ENCODE results near the gene DCST2. TPM values are rescaled to one million over a fixed set of nuclear protein-coding genes. Genes with fewer than 3 reads are reported as not detected.

The DCST2 gene
- total RNA-seq, 1 donor from 2014 or later = 0.26 TPM

DNA sequence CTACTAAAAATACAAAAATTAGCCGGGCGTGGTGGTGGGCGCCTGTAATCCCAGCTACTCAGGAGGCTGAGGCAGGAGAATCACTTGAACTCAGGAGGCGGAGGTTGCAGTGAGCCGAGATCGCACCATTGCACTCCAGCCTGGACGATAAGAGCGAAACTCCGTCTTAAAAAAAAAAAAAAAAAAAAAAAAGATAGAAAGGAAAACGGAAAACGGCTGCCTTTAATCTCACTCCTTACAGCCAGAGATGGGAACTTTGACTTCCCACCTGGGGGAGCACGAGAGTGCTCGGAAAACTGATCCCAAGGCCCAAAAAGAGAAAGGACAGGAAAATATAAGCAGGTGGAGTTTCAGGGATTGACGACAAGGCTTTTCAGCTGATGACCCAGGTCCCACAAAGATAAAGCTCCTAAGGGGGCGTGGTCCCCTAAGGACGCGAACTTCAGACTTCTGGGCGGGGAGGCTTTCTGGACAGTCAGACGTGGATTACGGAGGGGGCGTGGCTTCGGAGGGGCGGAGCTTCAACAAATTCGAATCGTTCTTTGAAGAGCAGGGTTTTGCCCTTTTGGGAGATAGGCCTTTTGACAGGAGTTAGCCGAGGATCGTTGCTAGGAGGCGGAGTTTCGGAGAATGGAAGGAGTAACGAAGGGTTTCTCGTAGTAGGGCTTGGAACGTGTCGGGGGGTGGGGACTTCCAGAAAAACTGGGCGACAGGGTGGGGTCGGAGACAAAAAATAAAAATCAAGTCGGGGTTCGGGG is 60.1 kb downstream of the DCST2 start:
- Mint-ChIP-seq H3K27me3 (ENCODE audit: insufficient read depth) (no peaks in the 10 kb centered on the region), H3K27ac (no peak overlapping the region), H3K36me3 (ENCODE audit: low read depth) (peaks cover 20% of the 10 kb centered on the region), H3K9me3 (no peaks in the 10 kb centered on the region), H3K4me3 (no peak overlapping the region), H3K4me1 (ENCODE audit: low read depth) (peaks cover 41% of the 10 kb centered on the region)
- intact Hi-C loops (cut with micrococcal nuclease) = loop anchor here (1.0 to 5.0 kb wide), 14 partner anchors 10 to 753 kb away; partner anchors contain the start of genes ADAM15, ADAR, FLAD1 and PYGO2
- peak; percentile 88 for DNase-seq (ENCODE audit: low spot score)

- Mint-ChIP-seq H3K4me1 (ENCODE audit: low read depth) (peaks cover 43% of the 10 kb centered on the region), H3K27ac (peak overlapping the region; percentile 59), H3K9me3 (no peaks in the 10 kb centered on the region), H3K36me3 (ENCODE audit: low read depth) (peaks cover 22% of the 10 kb centered on the region), H3K27me3 (ENCODE audit: insufficient read depth) (no peaks in the 10 kb centered on the region), H3K4me3 (peak overlapping the region; percentile 79)
- no peak for DNase-seq (ENCODE audit: low spot score)
- intact Hi-C loops (cut with micrococcal nuclease) = loop anchor here (5.0 kb wide), 1 partner anchor 220 kb away; no protein-coding TSS in a partner anchor
These were observed 60.9 kb downstream of the DCST2 start for GRCh38 chr1:154972517-154973343.

DNA sequence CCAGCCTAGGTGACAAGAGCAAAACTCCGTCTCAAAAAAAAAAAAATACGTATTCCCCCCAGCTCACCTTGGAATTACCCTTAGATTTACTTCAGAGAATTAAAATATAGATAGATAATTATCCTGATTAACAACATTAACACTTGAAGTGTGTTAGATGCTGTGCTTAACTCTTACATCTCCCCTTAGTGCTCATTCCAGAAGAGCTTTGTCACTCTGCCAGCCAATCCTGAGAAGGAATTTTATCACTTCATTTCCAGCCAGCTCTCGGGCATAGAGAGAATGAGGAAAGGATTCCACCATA is 61.4 kb downstream of the DCST2 start:
- Mint-ChIP-seq H3K27me3 (ENCODE audit: insufficient read depth) (no peaks in the 10 kb centered on the region), H3K27ac (peak overlapping the region; percentile 59), H3K36me3 (ENCODE audit: low read depth) (peaks cover 22% of the 10 kb centered on the region), H3K4me1 (ENCODE audit: low read depth) (peaks cover 45% of the 10 kb centered on the region), H3K9me3 (no peaks in the 10 kb centered on the region), H3K4me3 (peak overlapping the region; percentile 79)
- no peak for DNase-seq (ENCODE audit: low spot score)
- intact Hi-C loops (cut with micrococcal nuclease) = loop anchor here (5.0 kb wide), 1 partner anchor 220 kb away; no protein-coding TSS in a partner anchor

DNA sequence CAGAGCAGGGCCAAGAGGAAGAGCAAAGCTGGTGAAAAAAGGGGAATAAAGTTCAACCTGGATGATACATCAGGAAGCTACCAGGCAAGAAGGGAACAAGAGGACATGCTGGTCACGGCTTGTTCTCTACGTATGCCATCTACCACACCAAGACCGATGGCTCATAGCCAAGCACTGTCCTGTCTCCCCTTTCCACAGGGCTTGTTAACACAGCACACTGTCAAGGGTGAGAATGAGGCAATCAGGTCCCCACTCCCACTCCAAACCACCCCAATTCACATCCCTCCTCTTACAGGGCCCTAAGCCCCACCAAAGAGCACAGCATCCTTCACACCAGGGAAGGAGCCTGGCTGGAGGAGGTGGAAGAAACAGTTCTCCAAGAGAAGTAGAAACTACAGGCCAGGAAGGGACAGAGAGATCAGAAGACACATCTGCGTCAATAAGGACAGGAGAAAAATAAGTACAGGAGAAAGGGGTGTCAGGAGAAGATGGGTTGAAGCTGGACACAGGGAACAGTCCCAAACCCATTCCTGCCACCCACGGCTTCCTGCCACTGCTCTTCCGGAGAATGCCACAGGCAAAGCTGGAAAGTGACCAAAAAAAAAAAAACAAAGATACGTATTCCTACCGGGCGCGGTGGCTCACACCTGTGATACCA is 62.1 kb downstream of the DCST2 start:
- H3K4me1 Mint-ChIP-seq (ENCODE audit: low read depth) = peaks cover 47% of the 10 kb centered on the region
- DNase-seq (ENCODE audit: low spot score) = no peak
- H3K4me3 Mint-ChIP-seq = peak overlapping the region; percentile 47
- intact Hi-C loops (cut with micrococcal nuclease) = loop anchor here (5.0 kb wide), 1 partner anchor 221 kb away; no protein-coding TSS in a partner anchor
- peaks cover 24% of the 10 kb centered on the region for H3K36me3 Mint-ChIP-seq (ENCODE audit: low read depth)
- H3K27ac Mint-ChIP-seq = peak overlapping the region; percentile 83
- H3K9me3 Mint-ChIP-seq = no peaks in the 10 kb centered on the region
- no peaks in the 10 kb centered on the region for H3K27me3 Mint-ChIP-seq (ENCODE audit: insufficient read depth)

GRCh38 chr1:154970631-154971340 is 62.8 kb downstream of the DCST2 start, which contains the start of gene SHC1:
Gene SHC1, minus strand, starts transcription at chr1:154970747. Its CDS starts 221 bp downstream, at chr1:154970526.
- Mint-ChIP-seq H3K36me3 (ENCODE audit: low read depth) (peaks cover 27% of the 10 kb centered on the region), H3K4me3 (peak within 1 kb of the TSS; percentile 53)

DNA sequence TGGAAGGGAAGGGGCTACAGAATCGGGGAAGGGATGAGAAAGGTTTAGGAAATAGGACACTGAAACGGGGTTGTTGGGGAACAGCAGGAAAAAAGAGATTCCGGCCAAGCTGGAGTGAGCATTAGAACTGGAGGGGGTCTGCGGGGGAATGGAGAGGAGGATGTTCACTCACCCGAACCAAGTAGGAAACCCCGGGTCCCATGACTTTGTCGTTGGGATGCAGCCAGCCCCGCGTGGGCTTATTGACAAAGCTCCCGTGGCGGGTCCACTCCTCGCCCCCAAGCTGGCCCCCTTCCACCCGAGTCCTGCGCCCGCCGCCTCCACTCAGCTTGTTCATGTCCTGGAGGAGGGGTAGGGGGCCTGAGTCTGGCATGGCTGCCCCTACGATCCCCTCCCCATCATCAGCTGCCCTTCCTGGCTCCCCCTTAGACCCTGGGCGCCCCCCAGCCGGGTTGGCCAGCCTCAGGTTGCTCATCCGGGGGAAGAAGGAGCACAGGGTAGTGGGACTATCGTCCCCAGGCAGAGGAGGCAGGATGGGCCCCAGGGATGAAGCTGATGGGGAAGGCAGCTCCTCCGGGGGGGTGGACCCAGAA is 63.6 kb downstream of the DCST2 start:
- H3K4me3 Mint-ChIP-seq = no peak overlapping the region
- peaks cover 47% of the 10 kb centered on the region for H3K4me1 Mint-ChIP-seq (ENCODE audit: low read depth)
- no peak for DNase-seq (ENCODE audit: low spot score)
- no peak overlapping the region for H3K27ac Mint-ChIP-seq
- intact Hi-C loops (cut with micrococcal nuclease) = loop anchor here (5.0 kb wide), 1 partner anchor 222 kb away; no protein-coding TSS in a partner anchor
- H3K27me3 Mint-ChIP-seq (ENCODE audit: insufficient read depth) = no peaks in the 10 kb centered on the region
- peaks cover 33% of the 10 kb centered on the region for H3K36me3 Mint-ChIP-seq (ENCODE audit: low read depth)
- no peaks in the 10 kb centered on the region for H3K9me3 Mint-ChIP-seq

More at GRCh38 chr1:154970631-154971340, 62.8 kb downstream of the DCST2 start, which contains the start of gene SHC1:
- intact Hi-C loops (cut with micrococcal nuclease) = loop anchor here (5.0 kb wide), 1 partner anchor 222 kb away; no protein-coding TSS in a partner anchor
- Mint-ChIP-seq H3K27ac (peak within 1 kb of the TSS; percentile 83), H3K27me3 (ENCODE audit: insufficient read depth) (no peaks in the 10 kb centered on the region), H3K9me3 (no peaks in the 10 kb centered on the region), H3K4me1 (ENCODE audit: low read depth) (peaks cover 47% of the 10 kb centered on the region)
- peak; percentile 40 for DNase-seq (ENCODE audit: low spot score)

DNA sequence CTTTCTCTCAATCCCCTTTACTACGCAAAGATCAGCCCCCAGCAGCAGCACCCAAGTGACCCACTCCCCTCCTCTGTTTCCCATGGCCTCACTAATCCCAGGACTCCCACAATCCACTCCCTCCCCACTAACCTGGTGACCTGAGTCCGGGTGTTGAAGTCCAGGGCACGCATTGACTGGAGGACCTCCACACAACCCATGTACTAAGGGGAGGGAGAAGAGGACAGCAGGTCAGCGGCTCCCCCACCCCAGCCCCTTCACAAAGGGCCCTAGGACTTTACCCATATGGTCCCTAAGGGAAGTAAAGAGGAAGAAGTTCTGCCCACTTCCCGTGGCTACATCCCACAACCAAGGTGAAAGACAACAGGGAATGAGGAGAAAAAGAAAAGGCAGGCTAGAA is 64.3 kb downstream of the DCST2 start:
- Mint-ChIP-seq H3K4me3 (peak overlapping the region; percentile 52), H3K36me3 (ENCODE audit: low read depth) (peaks cover 37% of the 10 kb centered on the region), H3K27ac (peak overlapping the region; percentile 67), H3K9me3 (no peaks in the 10 kb centered on the region), H3K4me1 (ENCODE audit: low read depth) (peaks cover 47% of the 10 kb centered on the region), H3K27me3 (ENCODE audit: insufficient read depth) (no peaks in the 10 kb centered on the region)
- no peak for DNase-seq (ENCODE audit: low spot score)
- intact Hi-C loops (cut with micrococcal nuclease) = no loop called here

GRCh38 chr1:154968731-154969130 is 64.8 kb downstream of the DCST2 start:
- no peak overlapping the region for H3K4me3 Mint-ChIP-seq

More at GRCh38 chr1:154968731-154969130, 64.8 kb downstream of the DCST2 start:
- peaks cover 51% of the 10 kb centered on the region for H3K4me1 Mint-ChIP-seq (ENCODE audit: low read depth)
- no peaks in the 10 kb centered on the region for H3K27me3 Mint-ChIP-seq (ENCODE audit: insufficient read depth)
- no peak for DNase-seq (ENCODE audit: low spot score)
- H3K9me3 Mint-ChIP-seq = no peaks in the 10 kb centered on the region
- peak overlapping the region; percentile 43 for H3K27ac Mint-ChIP-seq
- intact Hi-C loops (cut with micrococcal nuclease) = no loop called here
- peaks cover 40% of the 10 kb centered on the region for H3K36me3 Mint-ChIP-seq (ENCODE audit: low read depth)

Other genes starting within 250 kb of the DCST2 start
- 0.34 and 0.36 TPM in 2 replicates for gene KCNN3, start 163.5 kb downstream of the DCST2 start, total RNA-seq
- 42.5 and 43.3 TPM in 2 replicates for gene PMVK, start 97.1 kb downstream of the DCST2 start, total RNA-seq
- 25.1 and 27.9 TPM in 2 replicates for gene PBXIP1, start 77.7 kb downstream of the DCST2 start, total RNA-seq
- gene PYGO2, start 72.0 kb downstream of the DCST2 start, total RNA-seq = 34.7 and 35.0 TPM in 2 replicates
- gene SHC1, start 63.0 kb downstream of the DCST2 start, total RNA-seq = 61.4 and 62.3 TPM in 2 replicates
- 151 and 158 TPM in 2 replicates for gene CKS1B, start 59.1 kb downstream of the DCST2 start, total RNA-seq
- 69.2 and 74.3 TPM in 2 replicates for gene FLAD1, start 50.4 kb downstream of the DCST2 start, total RNA-seq
- gene LENEP, start 40.2 kb downstream of the DCST2 start, total RNA-seq = 1.5 and 1.8 TPM in 2 replicates
- gene ZBTB7B, start 31.0 kb downstream of the DCST2 start, total RNA-seq = 166 and 172 TPM in 2 replicates
- gene DCST1, start within 50 bp of the DCST2 start, total RNA-seq = not detected in 2 replicates
- 82.9 and 86.8 TPM in 2 replicates for gene ADAM15, start 17.5 kb upstream of the DCST2 start, total RNA-seq
- 5.7 and 6.8 TPM in 2 replicates for gene EFNA4, start 30.0 kb upstream of the DCST2 start, total RNA-seq
- gene EFNA3, start 45.1 kb upstream of the DCST2 start, total RNA-seq = 2.8 and 3.0 TPM in 2 replicates
- gene EFNA1, start 94.1 kb upstream of the DCST2 start, total RNA-seq = not detected in 2 replicates
- gene SLC50A1, start 102.1 kb upstream of the DCST2 start, total RNA-seq = 45.7 and 47.7 TPM in 2 replicates
- gene DPM3, start 106.8 kb upstream of the DCST2 start, total RNA-seq = 43.7 and 45.1 TPM in 2 replicates
- 230 and 238 TPM in 2 replicates for gene KRTCAP2, start 139.5 kb upstream of the DCST2 start, total RNA-seq
- 10.2 and 12.6 TPM in 2 replicates for gene TRIM46, start 140.1 kb upstream of the DCST2 start, total RNA-seq
- 9.7 and 10.0 TPM in 2 replicates for gene THBS3, start 174.1 kb upstream of the DCST2 start, total RNA-seq
- gene MTX1, start 174.9 kb upstream of the DCST2 start, total RNA-seq = 61.8 and 62.3 TPM in 2 replicates
- gene ENTREP3, start 221.7 kb upstream of the DCST2 start, total RNA-seq = 40.3 and 45.5 TPM in 2 replicates
- 147 and 168 TPM in 2 replicates for gene SCAMP3, start 228.6 kb upstream of the DCST2 start, total RNA-seq
- gene CLK2, start 239.7 kb upstream of the DCST2 start, total RNA-seq = 87.0 and 91.6 TPM in 2 replicates
- 2.5 and 3.3 TPM in 2 replicates for gene HCN3, start 243.7 kb upstream of the DCST2 start, total RNA-seq

Measured in activated T-helper 1 cell treated with anti-CD3 and anti-CD28 coated beads, Interleukin-12 subunit alpha, Interleukin-12 subunit beta, Interleukin-2, Interleukin-4 antibody, amounts not matched to agents 30 ng/mL and 10 ng/mL and 1 ng/mL, durations not matched to agents 14 hours and 24 hours and 36 hours (primary cell).